ENCODE measurements around the gene RNF150. TPM values are rescaled to one million over a fixed set of nuclear protein-coding genes. Genes with fewer than 3 reads are reported as not detected.

Gene RNF150
- total and polyA plus RNA-seq, 4 donors: 0.27 to 1.4 (median 0.81) TPM

- WGBS: 90% methylated on average over 2 of the region's 2 CpGs
- no peak for DNase-seq (ENCODE audit: low spot score)
- TF ChIP-seq JUND (IDR thresholded peaks at IDR 0.05): no peak
- TF ChIP-seq RXRA (IDR thresholded peaks at IDR 0.05): no peak
- no peak for TF ChIP-seq ATF3 (IDR thresholded peaks at IDR 0.05)
- no peak for TF ChIP-seq HNF4G (IDR thresholded peaks at IDR 0.05)
- no peak for TF ChIP-seq FOXA1 (IDR thresholded peaks at IDR 0.05)
- TF ChIP-seq CTCF (IDR thresholded peaks at IDR 0.05; ENCODE audit: low read depth, low read length, missing input control): no peak
- TF ChIP-seq HNF4A (conservative IDR thresholded peaks at IDR 0.05): no peak
- no peak for TF ChIP-seq EGR1 (IDR thresholded peaks at IDR 0.05; ENCODE audit: low read depth in 2 of 2)
- TF ChIP-seq YY1 (IDR thresholded peaks at IDR 0.05): no peak
- TF ChIP-seq TAF1 (conservative IDR thresholded peaks at IDR 0.05): no peak
- Histone ChIP-seq H3K4me1 (ENCODE audit: control insufficient read depth in 4 of 4, insufficient read depth in 4 of 4, low read length in 3 of 4) (no peaks in the 10 kb centered on the region), H3K4me3 (ENCODE audit: low read depth in 1 of 3, low read length in 3 of 3) (no peak overlapping the region), H3K27me3 (ENCODE audit: control insufficient read depth in 4 of 4, insufficient read depth in 4 of 4, low read length in 3 of 4) (no peaks in the 10 kb centered on the region), H3K36me3 (ENCODE audit: control insufficient read depth in 4 of 4, insufficient read depth in 3 of 4, low read depth in 1 of 4, low read length in 3 of 4) (peaks cover 0 to 1% (median 0%) of the 10 kb centered on the region in 4 donors), H3K27ac (ENCODE audit: low read depth in 1 of 2, low read length in 2 of 2) (no peak overlapping the region), H3K9me3 (ENCODE audit: control insufficient read depth in 4 of 4, low read length in 3 of 4) (no peaks in the 10 kb centered on the region), H3K9ac (ENCODE audit: low read depth in 1 of 2, low read length in 2 of 2) (no peak overlapping the region)
Measured at GRCh38 chr4:141039156-141039555, 94.1 kb downstream of the RNF150 start.

GRCh38 chr4:141038428-141038827 lies 94.8 kb downstream of the RNF150 start:
- WGBS: 89% methylated on average over 3 of the region's 3 CpGs
- Histone ChIP-seq H3K36me3 (ENCODE audit: control insufficient read depth in 4 of 4, insufficient read depth in 3 of 4, low read depth in 1 of 4, low read length in 3 of 4) (peaks cover 0 to 1% (median 0%) of the 10 kb centered on the region in 4 donors), H3K4me3 (ENCODE audit: low read depth in 1 of 3, low read length in 3 of 3) (no peak overlapping the region), H3K27me3 (ENCODE audit: control insufficient read depth in 4 of 4, insufficient read depth in 4 of 4, low read length in 3 of 4) (no peaks in the 10 kb centered on the region), H3K27ac (ENCODE audit: low read depth in 1 of 2, low read length in 2 of 2) (no peak overlapping the region), H3K4me1 (ENCODE audit: control insufficient read depth in 4 of 4, insufficient read depth in 4 of 4, low read length in 3 of 4) (no peaks in the 10 kb centered on the region), H3K9me3 (ENCODE audit: control insufficient read depth in 4 of 4, low read length in 3 of 4) (no peaks in the 10 kb centered on the region), H3K9ac (ENCODE audit: low read depth in 1 of 2, low read length in 2 of 2) (no peak overlapping the region)
- TF ChIP-seq ATF3 (IDR thresholded peaks at IDR 0.05) (no peak), FOXA2 (IDR thresholded peaks at IDR 0.05) (no peak)
- no peak for DNase-seq (ENCODE audit: low spot score)

- Histone ChIP-seq H3K9ac (ENCODE audit: low read depth in 1 of 2, low read length in 2 of 2) (no peak overlapping the region), H3K4me1 (ENCODE audit: control insufficient read depth in 4 of 4, insufficient read depth in 4 of 4, low read length in 3 of 4) (no peaks in the 10 kb centered on the region), H3K9me3 (ENCODE audit: control insufficient read depth in 4 of 4, low read length in 3 of 4) (no peaks in the 10 kb centered on the region), H3K27ac (ENCODE audit: low read depth in 1 of 2, low read length in 2 of 2) (no peak overlapping the region), H3K27me3 (ENCODE audit: control insufficient read depth in 4 of 4, insufficient read depth in 4 of 4, low read length in 3 of 4) (no peaks in the 10 kb centered on the region), H3K36me3 (ENCODE audit: control insufficient read depth in 4 of 4, insufficient read depth in 3 of 4, low read depth in 1 of 4, low read length in 3 of 4) (peaks cover 0 to 1% (median 0%) of the 10 kb centered on the region in 4 donors), H3K4me3 (ENCODE audit: low read depth in 1 of 3, low read length in 3 of 3) (no peak overlapping the region)
- DNase-seq (ENCODE audit: low spot score): no peak
- TF ChIP-seq RXRA (IDR thresholded peaks at IDR 0.05) (no peak), REST (IDR thresholded peaks at IDR 0.05) (no peak), ZBTB33 (IDR thresholded peaks at IDR 0.05) (no peak), FOXA2 (IDR thresholded peaks at IDR 0.05) (no peak), MAX (IDR thresholded peaks at IDR 0.05) (no peak), HNF4G (IDR thresholded peaks at IDR 0.05) (no peak), TAF1 (conservative IDR thresholded peaks at IDR 0.05) (no peak), CTCF (IDR thresholded peaks at IDR 0.05; ENCODE audit: low read depth, low read length, missing input control) (no peak), GABPA (IDR thresholded peaks at IDR 0.05 in 1 of 2, conservative IDR thresholded peaks at IDR 0.05 in 1 of 2) (no peak), EGR1 (IDR thresholded peaks at IDR 0.05; ENCODE audit: low read depth in 2 of 2) (no peak), FOXA1 (IDR thresholded peaks at IDR 0.05) (no peak), ATF3 (IDR thresholded peaks at IDR 0.05) (no peak), YY1 (IDR thresholded peaks at IDR 0.05) (no peak), NR2F2 (IDR thresholded peaks at IDR 0.05) (no peak), HNF4A (conservative IDR thresholded peaks at IDR 0.05) (no peak)
Measured at GRCh38 chr4:141037446-141037845, 95.8 kb downstream of the RNF150 start.
